Measurements from ENCODE around the gene TTC28.
"Not testable (repeated sequence)": the region's sequence is repeated elsewhere in the genome, so short reads cannot be mapped to it uniquely, and the experiment has no call there.

Gene TTC28

GRCh38 chr22:28480000-28480715 is 199.5 kb downstream of the TTC28 start:
- DNase-seq = no peak

- DNase-seq = no peak
Measured at GRCh38 chr22:28478564-28478963, 201.1 kb downstream of the TTC28 start.

GRCh38 chr22:28477556-28477955 is 202.1 kb downstream of the TTC28 start:
- no peak for DNase-seq

GRCh38 chr22:28474330-28474729 is 205.3 kb downstream of the TTC28 start:
- no peak for DNase-seq

GRCh38 chr22:28473258-28473657 is 206.4 kb downstream of the TTC28 start:
- no peak for DNase-seq

GRCh38 chr22:28467055-28467454 is 212.6 kb downstream of the TTC28 start:
- not testable (repeated sequence) for DNase-seq

GRCh38 chr22:28466399-28466798 is 213.2 kb downstream of the TTC28 start:
- DNase-seq = no peak

GRCh38 chr22:28465841-28466240 is 213.8 kb downstream of the TTC28 start:
- no peak for DNase-seq

GRCh38 chr22:28464127-28464526 is 215.5 kb downstream of the TTC28 start:
- DNase-seq = no peak

- not testable (repeated sequence) for DNase-seq
Measured at GRCh38 chr22:28463408-28463807, 216.2 kb downstream of the TTC28 start.

GRCh38 chr22:28462901-28463300 is 216.7 kb downstream of the TTC28 start:
- no peak for DNase-seq

- DNase-seq = no peak
Measured at GRCh38 chr22:28462041-28462440, 217.6 kb downstream of the TTC28 start.

- DNase-seq = no peak
Measured at GRCh38 chr22:28454431-28455064, 225.1 kb downstream of the TTC28 start.

GRCh38 chr22:28450109-28450508 is 229.5 kb downstream of the TTC28 start:
- no peak for DNase-seq

- no peak for DNase-seq
Measured at GRCh38 chr22:28449041-28449440, 230.6 kb downstream of the TTC28 start.

GRCh38 chr22:28448625-28449024 is 231.0 kb downstream of the TTC28 start:
- no peak for DNase-seq

GRCh38 chr22:28444659-28445058 is 235.0 kb downstream of the TTC28 start:
- no peak for DNase-seq

GRCh38 chr22:28443526-28443876 is 236.1 kb downstream of the TTC28 start:
- DNase-seq = no peak

GRCh38 chr22:28442711-28443525 is 236.7 kb downstream of the TTC28 start:
- DNase-seq = no peak

GRCh38 chr22:28442264-28442710 is 237.4 kb downstream of the TTC28 start:
- DNase-seq = no peak

GRCh38 chr22:28441720-28442263 is 237.8 kb downstream of the TTC28 start:
- no peak for DNase-seq

- no peak for DNase-seq
Measured at GRCh38 chr22:28440592-28441390, 238.8 kb downstream of the TTC28 start.
